ENCODE data around the gene GAPDH. TPM values are rescaled to one million over a fixed set of nuclear protein-coding genes. Genes with fewer than 3 reads are reported as not detected.
A peak's percentile ranks its signal among the peaks of the same experiment; 100 is the strongest.

GAPDH gene
- total and polyA plus RNA-seq, 3 experiments from 2014 or later = 1,770 to 7,238 (median 7,182) TPM

DNA sequence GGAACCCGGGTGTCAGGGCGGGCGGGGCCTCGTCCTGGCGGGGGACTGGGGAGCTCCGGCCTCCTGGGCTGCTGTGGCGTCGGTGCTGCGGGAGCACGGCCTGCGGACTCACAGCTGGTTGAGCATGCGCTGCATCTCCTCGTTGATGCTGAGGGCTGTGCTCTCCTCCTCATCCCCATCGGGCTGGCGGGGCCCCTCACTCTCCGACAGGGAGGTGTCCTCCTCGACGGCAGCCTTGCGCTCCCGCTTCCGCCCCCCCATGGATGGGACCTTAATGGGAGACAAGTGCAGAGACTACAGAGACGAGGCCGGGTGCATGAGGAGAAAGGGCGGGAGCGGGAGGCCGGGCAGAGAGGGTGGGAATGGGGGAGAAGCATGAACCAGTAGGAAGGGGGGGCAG, 14.2 kb downstream of the GAPDH start:
- Mint-ChIP-seq H3K4me1 (peaks cover 20 to 27% (median 25%) of the 10 kb centered on the region in 3 donors), H3K4me3 (no peak overlapping the region), H3K27me3 (peaks cover 0 to 1% of the 10 kb centered on the region in 2 donors), H3K36me3 (peaks cover 0 to 74% (median 8%) of the 10 kb centered on the region in 3 donors), H3K27ac (no peak overlapping the region), H3K9me3 (no peaks in the 10 kb centered on the region)
- no peak for DNase-seq
- ChIA-PET POLR2A (no interaction called here), CTCF (no interaction called here)
- Histone ChIP-seq H3K9me3 (ENCODE audit: low read length) (no peaks in the 10 kb centered on the region), H3K27me3 (ENCODE audit: insufficient read depth, low read length, poor library complexity, severe bottlenecking) (no peaks in the 10 kb centered on the region), H3K27ac (ENCODE audit: low read depth, low read length) (no peak overlapping the region), H3K4me3 (ENCODE audit: low read length) (no peak overlapping the region), H3K4me1 (ENCODE audit: insufficient read depth, low read length) (peaks cover 6% of the 10 kb centered on the region), H3K36me3 (ENCODE audit: insufficient read depth, low read length) (peaks cover 13% of the 10 kb centered on the region)

DNA sequence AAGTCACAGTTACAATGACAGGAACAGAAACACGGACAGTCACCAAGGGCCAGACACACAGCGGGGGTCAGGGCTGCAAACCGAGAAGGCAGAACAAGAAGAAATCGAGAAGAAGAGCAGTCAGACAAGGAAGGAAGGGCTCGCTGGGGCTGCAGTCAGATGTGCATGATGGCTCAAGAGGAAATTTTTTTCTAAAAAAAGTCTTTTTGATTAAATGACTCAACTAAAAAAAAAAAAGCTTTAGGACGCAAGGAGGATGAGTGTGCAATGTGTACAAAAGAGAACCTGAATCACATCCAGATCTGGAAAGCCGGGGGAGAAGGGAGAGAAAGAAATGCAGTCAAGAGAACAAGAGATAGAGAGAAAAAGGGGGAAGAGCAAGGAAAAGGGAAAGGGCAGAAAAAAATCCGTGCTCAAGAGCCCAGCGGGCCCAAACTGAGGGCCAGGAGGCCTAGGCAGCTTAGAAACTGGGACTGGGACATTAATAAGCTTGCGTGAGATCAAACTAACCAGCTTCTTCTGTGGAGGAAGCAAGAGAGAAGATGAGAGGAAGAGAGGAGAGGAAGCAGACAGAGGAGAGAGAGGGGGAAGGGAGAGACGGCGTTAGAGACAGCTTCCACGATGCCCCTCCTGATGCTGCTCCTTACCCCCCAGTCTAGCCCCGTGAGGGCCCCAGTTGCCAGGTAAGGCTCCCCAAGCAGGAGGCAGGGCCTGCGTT, 14.8 kb downstream of the GAPDH start:
- ChIA-PET CTCF (interaction anchor here (0.7 to 1.5 kb wide), 3 partner anchors 9 to 11 kb away, joined by 3 to 4 read pairs (median 4); no protein-coding TSS in a partner anchor), POLR2A (no interaction called here)
- no peaks in the 10 kb centered on the region for H3K9me3 ChIP-seq (ENCODE audit: low read length)
- peaks cover 0 to 78% (median 8%) of the 10 kb centered on the region in 3 donors for H3K36me3 Mint-ChIP-seq
- H3K4me1 ChIP-seq (ENCODE audit: insufficient read depth, low read length) = peaks cover 12% of the 10 kb centered on the region
- H3K36me3 ChIP-seq (ENCODE audit: insufficient read depth, low read length) = peaks cover 13% of the 10 kb centered on the region
- H3K27me3 Mint-ChIP-seq = peaks cover 0 to 1% of the 10 kb centered on the region in 2 donors
- no peak overlapping the region for H3K27ac ChIP-seq (ENCODE audit: low read depth, low read length)
- H3K9me3 Mint-ChIP-seq = no peaks in the 10 kb centered on the region
- H3K27me3 ChIP-seq (ENCODE audit: insufficient read depth, low read length, poor library complexity, severe bottlenecking) = no peaks in the 10 kb centered on the region
- no peak overlapping the region for H3K4me3 ChIP-seq (ENCODE audit: low read length)
- no peak for DNase-seq
- H3K4me3 Mint-ChIP-seq = no peak overlapping the region
- H3K4me1 Mint-ChIP-seq = peaks cover 25 to 33% (median 31%) of the 10 kb centered on the region in 3 donors
- no peak overlapping the region for H3K27ac Mint-ChIP-seq

DNA sequence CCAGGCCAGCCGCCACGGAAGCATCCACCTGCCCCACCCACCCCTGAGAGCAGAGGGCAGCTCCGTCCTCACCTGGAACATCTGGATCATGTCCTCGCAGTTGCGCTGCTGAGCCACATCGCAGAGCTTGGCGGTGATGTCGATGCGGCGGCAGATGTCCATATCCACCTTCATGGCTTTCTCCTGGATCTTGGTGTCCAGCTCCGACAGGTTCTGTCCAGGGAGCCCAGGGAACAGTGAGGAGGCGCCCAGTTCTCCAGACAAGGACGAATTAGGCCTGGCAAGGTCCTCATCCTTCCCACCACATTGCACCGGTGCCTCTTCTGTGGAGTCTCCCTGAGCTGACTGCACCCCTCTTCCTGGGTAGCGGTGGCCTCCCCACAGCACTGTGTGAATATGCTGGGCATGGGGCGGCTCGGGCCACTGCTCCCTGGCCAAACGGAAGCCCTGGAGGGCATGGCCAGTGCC, 15.4 kb downstream of the GAPDH start:
- H3K27ac Mint-ChIP-seq = no peak overlapping the region

DNA sequence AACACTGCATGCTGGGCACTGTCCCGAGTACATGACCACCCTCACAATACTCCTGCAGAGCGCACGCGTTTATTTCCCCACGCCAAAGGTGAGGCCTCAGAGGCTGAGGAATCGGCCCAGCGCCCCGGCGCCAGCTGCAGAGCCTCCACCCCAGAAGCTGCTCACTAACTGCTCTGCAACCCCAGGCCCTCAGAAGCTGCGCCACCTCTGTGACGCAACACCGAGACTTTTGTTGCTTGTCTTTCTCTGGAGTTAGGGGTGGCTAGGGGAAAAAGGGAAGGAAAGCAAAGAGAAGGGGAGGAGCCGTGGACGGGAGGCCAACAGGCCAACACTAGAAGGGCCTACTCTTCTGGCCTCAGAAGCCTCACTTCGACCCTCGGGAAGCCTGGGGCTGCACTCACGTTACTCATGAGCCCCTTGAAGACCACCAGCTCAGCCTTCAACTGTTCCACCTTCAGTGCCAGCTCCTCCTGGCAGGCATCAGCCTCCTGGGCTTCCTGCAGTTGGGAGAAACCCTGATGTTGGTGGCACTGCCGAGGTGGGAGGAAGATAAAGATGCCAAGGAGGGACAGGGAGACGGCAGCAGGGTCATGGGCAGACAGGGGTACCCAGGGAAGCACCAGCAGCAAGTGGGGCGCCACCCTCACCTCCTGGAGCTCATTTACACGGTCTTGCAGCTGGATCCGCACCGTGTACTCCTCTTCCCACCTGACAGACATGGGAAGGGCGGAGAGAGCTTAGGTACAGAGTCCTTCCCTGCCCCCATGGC, 16.2 kb downstream of the GAPDH start:
- CTCF ChIA-PET = interaction anchor here (1.3 to 5.0 kb wide), 7 partner anchors 11 to 211 kb away, joined by 3 to 46 read pairs (median 4); partner anchors contain the start of gene GAPDH
- peaks cover 0 to 1% of the 10 kb centered on the region in 2 donors for H3K27me3 Mint-ChIP-seq
- no peaks in the 10 kb centered on the region for H3K9me3 Mint-ChIP-seq
- H3K4me3 Mint-ChIP-seq = peak overlapping the region in 2 of 7 donors; percentile 33 to 42
- H3K4me1 Mint-ChIP-seq = peaks cover 36 to 44% (median 42%) of the 10 kb centered on the region in 3 donors
- no peaks in the 10 kb centered on the region for H3K9me3 ChIP-seq (ENCODE audit: low read length)
- H3K4me3 ChIP-seq (ENCODE audit: low read length) = no peak overlapping the region
- H3K36me3 Mint-ChIP-seq = peaks cover 0 to 76% (median 8%) of the 10 kb centered on the region in 3 donors
- H3K27me3 ChIP-seq (ENCODE audit: insufficient read depth, low read length, poor library complexity, severe bottlenecking) = no peaks in the 10 kb centered on the region
- peaks cover 13% of the 10 kb centered on the region for H3K36me3 ChIP-seq (ENCODE audit: insufficient read depth, low read length)
- POLR2A ChIA-PET = interaction anchor here (0.9 to 1.5 kb wide), 2 partner anchors 15 to 80 kb away, joined by 3 read pairs; partner anchors contain the start of gene VAMP1
- DNase-seq = no peak
- H3K4me1 ChIP-seq (ENCODE audit: insufficient read depth, low read length) = peaks cover 21% of the 10 kb centered on the region
- H3K27ac ChIP-seq (ENCODE audit: low read depth, low read length) = no peak overlapping the region
- peak overlapping the region in 1 of 8 donors; percentile 24 for H3K27ac Mint-ChIP-seq

More for the DNA sequence above, 15.4 kb downstream of the GAPDH start:
- Histone ChIP-seq H3K4me1 (ENCODE audit: insufficient read depth, low read length) (peaks cover 18% of the 10 kb centered on the region), H3K27me3 (ENCODE audit: insufficient read depth, low read length, poor library complexity, severe bottlenecking) (no peaks in the 10 kb centered on the region), H3K27ac (ENCODE audit: low read depth, low read length) (no peak overlapping the region), H3K36me3 (ENCODE audit: insufficient read depth, low read length) (peaks cover 13% of the 10 kb centered on the region), H3K4me3 (ENCODE audit: low read length) (no peak overlapping the region), H3K9me3 (ENCODE audit: low read length) (no peaks in the 10 kb centered on the region)
- ChIA-PET POLR2A (no interaction called here), CTCF (interaction anchor here (0.7 to 1.5 kb wide), 4 partner anchors 9 to 86 kb away, joined by 3 to 4 read pairs (median 4); no protein-coding TSS in a partner anchor)
- Mint-ChIP-seq H3K27me3 (peaks cover 0 to 1% of the 10 kb centered on the region in 2 donors), H3K4me3 (no peak overlapping the region), H3K4me1 (peaks cover 31 to 39% (median 37%) of the 10 kb centered on the region in 3 donors), H3K36me3 (peaks cover 0 to 74% (median 8%) of the 10 kb centered on the region in 3 donors), H3K9me3 (no peaks in the 10 kb centered on the region)
- no peak for DNase-seq

DNA sequence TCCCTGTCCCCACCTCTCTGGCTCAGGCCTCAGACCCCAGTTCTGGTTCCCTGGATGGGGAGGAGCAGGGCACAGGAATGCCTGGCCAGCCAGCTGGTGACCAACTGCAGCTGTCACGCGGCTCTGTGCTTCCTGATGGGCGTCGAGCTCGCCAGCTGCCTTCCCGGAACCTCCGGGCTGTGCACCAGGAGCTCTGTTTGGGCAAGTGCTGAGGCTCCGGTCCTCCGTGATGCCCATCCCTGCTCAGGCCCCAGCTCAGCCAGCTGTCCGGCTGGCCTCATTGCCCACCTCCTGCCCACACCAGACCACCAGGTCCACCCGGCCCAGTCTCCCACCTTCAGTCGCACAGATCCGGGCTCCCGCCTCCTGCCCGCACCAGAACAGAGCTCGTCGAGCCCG, 16.7 kb downstream of the GAPDH start:
- H3K4me3 ChIP-seq (ENCODE audit: low read length) = no peak overlapping the region
- H3K27ac ChIP-seq (ENCODE audit: low read depth, low read length) = no peak overlapping the region
- Mint-ChIP-seq H3K27me3 (peaks cover 0 to 1% of the 10 kb centered on the region in 2 donors), H3K4me1 (peaks cover 38 to 46% (median 44%) of the 10 kb centered on the region in 3 donors), H3K36me3 (peaks cover 0 to 73% (median 3%) of the 10 kb centered on the region in 3 donors), H3K9me3 (no peaks in the 10 kb centered on the region), H3K4me3 (peak overlapping the region in 1 of 7 donors; percentile 13), H3K27ac (peak overlapping the region in 1 of 8 donors; percentile 24)
- ChIA-PET CTCF (interaction anchor here (1.0 to 5.0 kb wide), 6 partner anchors 12 to 211 kb away, joined by 3 to 46 read pairs (median 4); partner anchors contain the start of gene GAPDH), POLR2A (interaction anchor here (0.9 to 1.5 kb wide), 2 partner anchors 16 to 80 kb away, joined by 3 read pairs; partner anchors contain the start of gene VAMP1)
- no peaks in the 10 kb centered on the region for H3K9me3 ChIP-seq (ENCODE audit: low read length)
- H3K36me3 ChIP-seq (ENCODE audit: insufficient read depth, low read length) = peaks cover 13% of the 10 kb centered on the region
- H3K27me3 ChIP-seq (ENCODE audit: insufficient read depth, low read length, poor library complexity, severe bottlenecking) = no peaks in the 10 kb centered on the region
- DNase-seq = no peak
- H3K4me1 ChIP-seq (ENCODE audit: insufficient read depth, low read length) = peaks cover 21% of the 10 kb centered on the region

DNA sequence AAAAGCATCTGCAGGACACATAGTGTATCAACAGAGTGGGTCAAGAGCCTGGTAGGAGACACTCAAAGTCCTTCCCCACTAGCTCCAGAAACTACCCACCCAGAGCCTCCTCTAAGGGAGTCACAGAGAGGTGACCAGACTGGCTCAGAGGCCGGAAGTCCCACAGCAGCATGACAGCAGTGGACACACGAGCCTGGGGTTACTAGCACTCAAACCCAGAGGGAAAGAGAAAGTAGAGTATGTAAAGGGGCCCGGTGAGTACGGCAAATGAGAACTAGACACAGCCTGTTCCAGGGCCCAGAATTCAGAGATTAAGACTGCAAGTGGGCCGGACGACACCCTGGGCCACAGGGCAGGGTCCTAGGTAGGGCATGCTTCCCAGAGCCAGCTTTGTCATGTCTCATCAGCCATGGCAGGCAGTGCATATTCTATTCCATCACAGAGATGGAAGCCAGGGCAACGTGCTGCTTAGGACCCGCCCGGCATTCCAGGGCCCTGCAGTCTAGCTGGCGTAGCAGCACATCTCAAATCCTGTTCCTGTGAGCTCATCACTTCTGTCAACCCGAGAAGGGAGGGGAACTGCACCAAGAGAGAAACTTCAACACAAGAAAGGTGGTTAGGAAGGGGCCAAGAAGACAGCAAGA, 17.3 kb downstream of the GAPDH start:
- H3K4me1 ChIP-seq (ENCODE audit: insufficient read depth, low read length) = peaks cover 25% of the 10 kb centered on the region

DNA sequence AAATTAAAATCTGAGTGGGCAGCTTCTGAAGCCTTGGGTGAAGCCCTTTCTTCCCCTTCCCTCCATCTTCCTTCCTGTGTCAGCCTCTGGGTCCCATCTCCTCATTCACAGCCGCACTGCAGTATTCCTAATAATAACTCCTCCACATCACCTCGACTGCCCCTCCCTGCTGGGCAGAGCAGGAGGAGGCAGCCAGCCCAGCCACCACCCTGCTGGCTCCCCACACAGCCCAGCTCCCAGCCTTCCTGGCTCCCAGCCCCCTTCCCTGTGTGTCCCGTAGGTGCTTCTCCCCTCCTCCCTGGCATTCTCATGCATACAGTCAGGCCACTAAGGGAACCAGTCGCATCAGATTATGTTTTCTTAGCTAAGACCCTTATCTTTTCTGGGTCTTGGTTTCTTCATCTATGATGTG, 17.8 kb downstream of the GAPDH start:
- DNase-seq = no peak
- Mint-ChIP-seq H3K4me3 (peak overlapping the region in 2 of 7 donors; percentile 25 to 73), H3K36me3 (peaks cover 0 to 69% (median 0%) of the 10 kb centered on the region in 3 donors), H3K27ac (peak overlapping the region in 3 of 8 donors; percentile 37 to 81 (median 68)), H3K27me3 (peaks cover 0 to under 1% of the 10 kb centered on the region in 2 donors), H3K4me1 (peaks cover 41 to 52% (median 52%) of the 10 kb centered on the region in 3 donors), H3K9me3 (no peaks in the 10 kb centered on the region)
- no peak overlapping the region for H3K27ac ChIP-seq (ENCODE audit: low read depth, low read length)
- CTCF ChIA-PET = interaction anchor here (0.9 to 5.0 kb wide), 7 partner anchors 12 to 129 kb away, joined by 3 to 46 read pairs (median 4); partner anchors contain the start of gene GAPDH
- POLR2A ChIA-PET = interaction anchor here (0.9 kb wide), 1 partner anchor 11 kb away, joined by 4 read pairs; no protein-coding TSS in a partner anchor
- H3K4me1 ChIP-seq (ENCODE audit: insufficient read depth, low read length) = peaks cover 26% of the 10 kb centered on the region
- H3K36me3 ChIP-seq (ENCODE audit: insufficient read depth, low read length) = peaks cover 13% of the 10 kb centered on the region
- no peak overlapping the region for H3K4me3 ChIP-seq (ENCODE audit: low read length)
- H3K9me3 ChIP-seq (ENCODE audit: low read length) = no peaks in the 10 kb centered on the region
- no peaks in the 10 kb centered on the region for H3K27me3 ChIP-seq (ENCODE audit: insufficient read depth, low read length, poor library complexity, severe bottlenecking)

More for the DNA sequence above, 17.3 kb downstream of the GAPDH start:
- no peak for DNase-seq
- peak overlapping the region in 2 of 8 donors; percentile 52 to 53 for H3K27ac Mint-ChIP-seq
- CTCF ChIA-PET = interaction anchor here (1.0 to 5.0 kb wide), 6 partner anchors 12 to 212 kb away, joined by 3 to 46 read pairs (median 4); partner anchors contain the start of gene GAPDH
- H3K36me3 Mint-ChIP-seq = peaks cover 0 to 69% (median 2%) of the 10 kb centered on the region in 3 donors
- POLR2A ChIA-PET = interaction anchor here (0.9 to 1.5 kb wide), 3 partner anchors 11 to 81 kb away, joined by 3 to 4 read pairs (median 3); partner anchors contain the start of gene VAMP1
- no peaks in the 10 kb centered on the region for H3K9me3 Mint-ChIP-seq
- Histone ChIP-seq H3K36me3 (ENCODE audit: insufficient read depth, low read length) (peaks cover 13% of the 10 kb centered on the region), H3K9me3 (ENCODE audit: low read length) (no peaks in the 10 kb centered on the region), H3K4me3 (ENCODE audit: low read length) (no peak overlapping the region), H3K27ac (ENCODE audit: low read depth, low read length) (no peak overlapping the region), H3K27me3 (ENCODE audit: insufficient read depth, low read length, poor library complexity, severe bottlenecking) (no peaks in the 10 kb centered on the region)
- H3K4me3 Mint-ChIP-seq = peak overlapping the region in 1 of 7 donors; percentile 73
- peaks cover 0 to 1% of the 10 kb centered on the region in 2 donors for H3K27me3 Mint-ChIP-seq
- H3K4me1 Mint-ChIP-seq = peaks cover 41 to 49% (median 47%) of the 10 kb centered on the region in 3 donors
